HepG2 (cell line): ENCODE data around the gene CALML5. TPM values are rescaled to one million over a fixed set of nuclear protein-coding genes. Genes with fewer than 3 reads are reported as not detected.

Experiments used
- ATAC-seq: fragments of 200-7000 bp; cut with Tn5 transposase; 3 replicates; pipeline ENCODE4 v1.9.1; 2020; ENCODE audit warnings: mild to moderate bottlenecking, moderate library complexity
- BruUV-seq: library from RNA; stranded (reverse); fragments of 400-500 nt; replicated peaks from 2 replicates; lab custom pipeline; 2021; lab: Mats Ljungman, UMichigan
- CTCF ChIA-PET: fragments of 300-600 bp; formaldehyde crosslinking; extraction: SDS; loops from one replicate; lab custom pipeline; 2021; ENCODE audit warnings: low total read pairs, inconsistent platforms, low intra/inter-chr PET ratio; lab: Yijun Ruan, JAX
- POLR2A ChIA-PET: fragments of 350-600 bp; sonication (Branson Sonifier 250); formaldehyde crosslinking; loops from one replicate; lab custom pipeline; 2020; ENCODE audit warnings: antibody characterized with exemption, inconsistent platforms; lab: Yijun Ruan, JAX
- DNase-seq: peaks from one replicate; pipeline ENCODE4 v3.0.0-alpha.2; 2015; ENCODE audit warnings: low spot score
- FAIRE-seq: peaks from 3 replicates; lab custom pipeline; 2011; peaks lifted over from hg19 to GRCh38; lab: Jason Lieb, UNC
- H2AFZ ChIP-seq: one replicate; pipeline ENCODE4 v1.6.1; 2011; ENCODE audit warnings: low read length, inconsistent platforms
- H3K27ac ChIP-seq: fragments of 300-600 bp; 3 replicates; pipeline ENCODE4 v1.8.0; 2011; ENCODE audit warnings: mixed run types, mild to moderate bottlenecking, mixed read lengths, low read length, inconsistent platforms; ENCODE audit not compliant: insufficient read depth; ENCODE audit errors: extremely low read length
- H3K27me3 ChIP-seq, 2 experiments: fragments of 200-600 bp in 1 of 2; 2 replicates in 1 of 2; 3 replicates in 1 of 2; pipeline versions ENCODE4 v1.6.0 to v1.8.0; 2011; ENCODE audit warnings: low read length in 2 of 2, mild to moderate bottlenecking in 2 of 2, moderate library complexity in 2 of 2, inconsistent platforms in 1 of 2; ENCODE audit not compliant: insufficient read depth in 2 of 2, control insufficient read depth in 1 of 2
- H3K36me3 ChIP-seq, 2 experiments: fragments of 200-600 bp in 1 of 2; replicated peaks in 1 of 2; 2 replicates in 1 of 2; 3 replicates in 1 of 2; pipeline versions ENCODE4 v1.5.1 to v1.8.0; 2011; ENCODE audit warnings: low read length in 2 of 2, inconsistent platforms in 1 of 2; ENCODE audit not compliant: insufficient read depth in 2 of 2, control insufficient read depth in 1 of 2
- H3K4me1 ChIP-seq: 2 replicates; pipeline ENCODE4 v1.5.1; 2012; ENCODE audit warnings: low read length, inconsistent platforms; ENCODE audit not compliant: insufficient read depth
- H3K4me2 ChIP-seq: 2 replicates; pipeline ENCODE4 v1.6.0; 2011; ENCODE audit warnings: low read depth, low read length, inconsistent platforms
- H3K4me3 ChIP-seq, 3 experiments: fragments of 200-600 bp in 1 of 3; sonication (generic), shearing (Covaris generic) in 1 of 3; replicated peaks in 1 of 3; 2 replicates each; pipeline ENCODE4 v1.5.1; 2011 to 2016; ENCODE audit warnings: low read length in 3 of 3, inconsistent platforms in 2 of 3, low read depth in 2 of 3, mild to moderate bottlenecking in 2 of 3, control low read depth in 1 of 3, mixed read lengths in 1 of 3; ENCODE audit not compliant: insufficient read depth in 1 of 3
- H3K79me2 ChIP-seq: one replicate; pipeline ENCODE4 v1.6.1; 2011; ENCODE audit warnings: low read length, inconsistent platforms; ENCODE audit not compliant: insufficient read depth
- H3K9ac ChIP-seq: 2 replicates; pipeline ENCODE4 v1.6.0; 2011; ENCODE audit warnings: mild to moderate bottlenecking, low read depth, low read length, inconsistent platforms; ENCODE audit not compliant: insufficient read depth
- H3K9me3 ChIP-seq: 2 replicates; pipeline ENCODE4 v1.5.1; 2012; ENCODE audit warnings: mild to moderate bottlenecking, low read length
- H4K20me1 ChIP-seq: 2 replicates; pipeline ENCODE4 v1.6.0; 2011; ENCODE audit warnings: inconsistent platforms, mild to moderate bottlenecking, low read length, moderate library complexity; ENCODE audit not compliant: insufficient read depth
- BHLHE40 ChIP-seq: IDR thresholded peaks from 2 replicates; pipeline ENCODE4 v1.6.1; 2011; ENCODE audit warnings: low read length, improper control_type of control experiment
- DZIP1 ChIP-seq: sonication (generic); formaldehyde crosslinking; IDR thresholded peaks from 2 replicates; pipeline ENCODE4 v1.5.0; 2020; ENCODE audit warnings: mild to moderate bottlenecking, missing genetic modification reagents
- HHEX ChIP-seq: IDR thresholded peaks from 2 replicates; pipeline ENCODE4 v1.6.1; 2016; ENCODE audit warnings: control low read depth
- HMG20A ChIP-seq: IDR thresholded peaks from 2 replicates; pipeline ENCODE4 v1.6.1; 2016; ENCODE audit warnings: borderline replicate concordance
- JARID2 ChIP-seq: sonication (generic); formaldehyde crosslinking; IDR thresholded peaks from 2 replicates; pipeline ENCODE4 v1.8.1; 2023; ENCODE audit warnings: missing genetic modification reagents, inconsistent platforms; ENCODE audit not compliant: insufficient replicate concordance
- MBNL3 ChIP-seq: fragments of 250-450 bp; sonication (Bioruptor Pico); conservative IDR thresholded peaks from 2 replicates; pipeline ENCODE4 v1.8.0; 2022; ENCODE audit warnings: mild to moderate bottlenecking, inconsistent platforms
- POLR2AphosphoS5 ChIP-seq: IDR thresholded peaks from 2 replicates; pipeline ENCODE4 v1.6.1; 2012; ENCODE audit warnings: low read depth, low read length
- SAP130 ChIP-seq: IDR thresholded peaks from 2 replicates; pipeline ENCODE4 v1.6.1; 2016; ENCODE audit warnings: low read depth
- SIN3B ChIP-seq: fragments of 150-350 bp; IDR thresholded peaks from 2 replicates; pipeline ENCODE4 v1.6.1; 2014; ENCODE audit warnings: low read length
- ZNF142 ChIP-seq: sonication (generic); formaldehyde crosslinking; IDR thresholded peaks from 2 replicates; pipeline ENCODE4 v1.4.0; 2020; ENCODE audit warnings: missing genetic modification reagents
- ZNF496 ChIP-seq: sonication (generic); formaldehyde crosslinking; IDR thresholded peaks from 2 replicates; pipeline ENCODE4 v1.8.1; 2023; ENCODE audit warnings: mild to moderate bottlenecking, moderate library complexity, missing genetic modification reagents; ENCODE audit not compliant: insufficient replicate concordance
- WGBS: methylation state at CpG from one replicate; pipeline ENCODE4 v1.1.6; 2017; ENCODE audit warnings: low lambda C conversion rate; 5-methylcytosine and 5-hydroxymethylcytosine counted together
- in situ Hi-C: cut with HindIII; loops from 2 replicates; pipeline ENCODE4 v1.10.0; 2017; ENCODE audit warnings: low pct_unique_long_range_greater_than_20kb; ENCODE audit not compliant: extremely low pct_ligation_motif_present
- intact Hi-C: fragments of 100-400 bp; cut with micrococcal nuclease; formaldehyde crosslinking; loops from one replicate; pipeline ENCODE4 v1.10.0; 2022; ENCODE audit not compliant: unreplicated experiment
- polyA plus RNA-seq, 8 experiments: library from polyadenylated mRNA; depleted of rRNA in 3 of 8; stranded (reverse) in 7 of 8; unstranded in 1 of 8; fragments of >200 nt; fragmentation: Illumina TruSeq in 4 of 8; extraction: Trizol in 4 of 8; gene quantifications; 2 replicates each; pipeline versions ENCODE4 v1.2.1 to v1.2.3, GENCODE V29; 2011 to 2016; ENCODE audit warnings: low read depth in 4 of 8, missing spikeins in 1 of 8, mixed read lengths in 1 of 8; ENCODE audit not compliant: insufficient read depth in 1 of 8
- total RNA-seq, 5 experiments: library from RNA; depleted of rRNA; stranded (reverse); fragments of >200 nt; fragmentation: Illumina TruSeq; extraction: Trizol; gene quantifications; 2 replicates each; pipeline ENCODE4 v1.2.3, GENCODE V29; 2016; ENCODE audit warnings: low read depth in 1 of 5

CALML5 gene
- total and polyA plus RNA-seq, 2 of the 13 experiments (the other 11 are each of a cell fraction or from before 2014, with no cell fraction given), result not detected

GRCh38 chr10:5532618-5533097 is 33.3 kb upstream of the CALML5 start (continued):
- no peak for TF ChIP-seq DZIP1 (CRISPR knock-in tag)
- TF ChIP-seq BHLHE40, result no peak
- TF ChIP-seq HHEX (CRISPR knock-in tag), result no peak
- TF ChIP-seq MBNL3, result no peak
- no peak for TF ChIP-seq SAP130 (CRISPR knock-in tag)
- no peak for TF ChIP-seq ZNF496 (CRISPR knock-in tag)

- H3K9me3 ChIP-seq, result no peaks in the 10 kb centered on the region
- POLR2A ChIA-PET, result interaction anchor here (1.0 kb wide), 1 partner anchor 16 kb away, joined by 3 read pairs; no protein-coding TSS in a partner anchor
- FAIRE-seq (no peak), DNase-seq (no peak)
- in situ Hi-C loops (no loop called here), intact Hi-C loops (no loop called here)
- no peaks in the 10 kb centered on the region for H3K27me3 ChIP-seq
- CTCF ChIA-PET, result no interaction called here
- no peak overlapping the region for H3K9ac ChIP-seq
- H4K20me1 ChIP-seq, result no peaks in the 10 kb centered on the region
- peaks cover 99% of the 10 kb centered on the region for H3K4me1 ChIP-seq
- H3K4me3 ChIP-seq, result no peak overlapping the region
- WGBS, result 84% methylated on average over 9 of the region's 10 CpGs
- H3K4me2 ChIP-seq, result no peak overlapping the region
- no peak overlapping the region for H3K27ac ChIP-seq
- no TSS peak for BruUV-seq
- TF ChIP-seq ZNF142 (CRISPR knock-in tag), result 0 out of 2 replicates have a peak, but pooled peaks have one; percentile 10
- no peak for TF ChIP-seq JARID2 (CRISPR knock-in tag)
- TF ChIP-seq SIN3B, result no peak
- no peak for TF ChIP-seq HMG20A (CRISPR knock-in tag)
- TF ChIP-seq POLR2AphosphoS5, result no peak
- TF ChIP-seq, all 625 proteins: peak for 1
- Histone ChIP-seq H3K36me3 (no peaks in the 10 kb centered on the region), H3K79me2 (no peaks in the 10 kb centered on the region), H2AFZ (no peak overlapping the region)
- no peak for ATAC-seq
These were observed 32.9 kb upstream of the CALML5 start for GRCh38 chr10:5532307-5532605.
